Measurements from ENCODE around the gene ICA1L. TPM values are rescaled to one million over a fixed set of nuclear protein-coding genes. Genes with fewer than 3 reads are reported as not detected.

The ICA1L gene
- total and polyA plus RNA-seq, 2 of the 4 experiments (the other 2 are of a cell fraction) = 1.7 to 1.8 TPM

DNA sequence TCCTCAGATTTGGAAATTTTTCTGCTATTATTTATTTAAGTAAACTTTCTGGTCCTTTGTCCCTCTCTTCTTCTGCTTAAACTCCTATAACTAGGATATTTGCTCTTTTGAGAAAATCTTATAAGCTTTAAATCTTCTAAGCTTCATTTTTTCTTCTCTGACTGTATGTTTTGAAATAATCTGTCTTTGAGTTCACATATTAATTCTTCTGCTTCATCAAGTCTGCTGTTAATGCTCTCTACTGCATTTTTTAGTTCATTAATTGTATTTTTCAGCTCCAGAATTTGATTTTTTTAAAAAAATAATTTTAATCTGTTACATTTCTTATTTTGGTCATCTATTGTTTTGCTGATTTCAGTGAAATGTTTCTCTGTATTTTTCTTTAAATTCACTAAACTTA is 28.9 kb downstream of the ICA1L start:
- Histone ChIP-seq H3K14ac (replicated peaks; ENCODE audit: low read depth, low read length) (no peak overlapping the region), H3K56ac (ENCODE audit: extremely low read depth, insufficient read depth, low read length) (no peak overlapping the region), H3K18ac (ENCODE audit: low read depth, low read length) (no peak overlapping the region), H3K27me3 (ENCODE audit: control insufficient read depth, insufficient read depth, low read length) (no peaks in the 10 kb centered on the region), H2BK120ac (ENCODE audit: low read depth, low read length) (no peak overlapping the region), H4K20me1 (ENCODE audit: insufficient read depth, low read length) (no peaks in the 10 kb centered on the region), H3K4me1 (ENCODE audit: control insufficient read depth, insufficient read depth, low read length) (no peaks in the 10 kb centered on the region), H4K91ac (ENCODE audit: insufficient read depth, low read depth, low read length) (no peak overlapping the region), H3K9ac (ENCODE audit: low read depth, low read length) (no peak overlapping the region), H3K4me2 (ENCODE audit: low read depth, low read length) (no peak overlapping the region), H2BK15ac (ENCODE audit: low read depth, low read length) (no peak overlapping the region), H3K36me3 (ENCODE audit: control insufficient read depth, insufficient read depth, low read length) (0 out of 2 replicates have a peak, but pooled peaks cover 1% of the 10 kb centered on the region), H3K27ac (ENCODE audit: insufficient read depth, low read length) (no peak overlapping the region), H3K4ac (ENCODE audit: low read depth, low read length) (no peak overlapping the region), H2AFZ (replicated peaks; ENCODE audit: low read length, poor library complexity) (no peak overlapping the region), H4K5ac (ENCODE audit: low read depth, low read length) (no peak overlapping the region), H2AK5ac (ENCODE audit: low read depth, low read length) (no peak overlapping the region), H2AK9ac (replicated peaks; ENCODE audit: low read depth, low read length, poor library complexity) (no peak overlapping the region), H2BK20ac (ENCODE audit: low read depth, low read length) (no peak overlapping the region), H2BK5ac (ENCODE audit: low read depth, low read length, poor library complexity, severe bottlenecking) (no peak overlapping the region), H3K9me3 (ENCODE audit: control insufficient read depth, insufficient read depth, low read length) (peaks cover 8% of the 10 kb centered on the region), H3K23ac (ENCODE audit: low read depth, low read length) (no peak overlapping the region), H3K4me3 (ENCODE audit: insufficient read depth, low read depth, low read length) (no peak overlapping the region), H3K79me1 (ENCODE audit: low read depth in 1 of 2, low read length in 2 of 2) (no peaks in the 10 kb centered on the region), H3K9me1 (ENCODE audit: insufficient read depth, low read length) (no peaks in the 10 kb centered on the region), H4K8ac (ENCODE audit: low read depth in 2 of 2, low read length in 2 of 2) (no peak overlapping the region)
- CTCF ChIA-PET = no interaction called here
- BruUV-seq (replicated peaks) = no TSS peak
- ATAC-seq (ENCODE audit: low read depth) = no peak
- TF ChIP-seq, protein P1, sequence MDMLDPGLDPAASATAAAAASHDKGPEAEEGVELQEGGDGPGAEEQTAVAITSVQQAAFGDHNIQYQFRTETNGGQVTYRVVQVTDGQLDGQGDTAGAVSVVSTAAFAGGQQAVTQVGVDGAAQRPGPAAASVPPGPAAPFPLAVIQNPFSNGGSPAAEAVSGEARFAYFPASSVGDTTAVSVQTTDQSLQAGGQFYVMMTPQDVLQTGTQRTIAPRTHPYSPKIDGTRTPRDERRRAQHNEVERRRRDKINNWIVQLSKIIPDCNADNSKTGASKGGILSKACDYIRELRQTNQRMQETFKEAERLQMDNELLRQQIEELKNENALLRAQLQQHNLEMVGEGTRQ (IDR thresholded peaks at IDR 0.05; ENCODE audit: low read depth, low read length) = no peak
- no peak for TF ChIP-seq BHLHE40 (IDR thresholded peaks at IDR 0.05; ENCODE audit: low read depth, low read length)
- in situ Hi-C loops (cut with MboI; ENCODE audit: low sequenced_read_pairs) (no loop called here), intact Hi-C loops (cut with micrococcal nuclease) (no loop called here), dilution Hi-C loops (cut with HindIII; ENCODE audit: low sequenced_read_pairs, unreplicated experiment) (no loop called here)
- no peak for DNase-seq
- POLR2A ChIA-PET (ENCODE audit: unreplicated experiment) = no interaction called here

Measured in IMR-90 (cell line).